SU-DHL-6 (cell line): Measurements from ENCODE around the gene DAND5.

Experiments
- H2AFZ ChIP-seq: fragments of 200-600 bp; sonication (generic); 2 replicates; pipeline ENCODE4 v1.6.1; 2014; ENCODE audit warnings: low read depth, mild to moderate bottlenecking, moderate library complexity, mixed read lengths, antibody characterized with exemption, low read length; ENCODE audit not compliant: severe bottlenecking
- H3F3A ChIP-seq: fragments of 200-600 bp; shearing (Covaris generic); 2 replicates; pipeline ENCODE4 v1.6.0; 2016; ENCODE audit warnings: antibody characterized with exemption, mild to moderate bottlenecking; ENCODE audit not compliant: insufficient read depth
- H3K27ac ChIP-seq: fragments of 200-600 bp; sonication (generic); 2 replicates; pipeline ENCODE4 v1.5.1; 2016; ENCODE audit warnings: low read depth, mild to moderate bottlenecking, low read length, moderate library complexity, mixed read lengths
- H3K27me3 ChIP-seq: fragments of 200-600 bp; sonication (generic), shearing (Covaris generic); 2 replicates; pipeline ENCODE4 v1.6.0; 2014; ENCODE audit warnings: mild to moderate bottlenecking, low read length
- H3K36me3 ChIP-seq: fragments of 200-600 bp; sonication (generic); 2 replicates; pipeline ENCODE4 v1.6.1; 2014; ENCODE audit warnings: mild to moderate bottlenecking, low read length, mixed read lengths
- H3K4me2 ChIP-seq: fragments of 300-600, 200-600 bp; shearing (Covaris generic), sonication (generic); 2 replicates; pipeline ENCODE4 v1.6.0; 2014; ENCODE audit warnings: low read length, low read depth, mild to moderate bottlenecking; ENCODE audit not compliant: poor library complexity, severe bottlenecking
- H3K4me3 ChIP-seq: fragments of 200-600 bp; sonication (generic); 2 replicates; pipeline ENCODE4 v1.5.1; 2014; ENCODE audit warnings: antibody characterized with exemption, low read length, mild to moderate bottlenecking, mixed read lengths; ENCODE audit not compliant: insufficient read depth, poor library complexity, severe bottlenecking
- H3K79me2 ChIP-seq: fragments of 200-600 bp; sonication (generic); 2 replicates; pipeline ENCODE4 v1.6.1; 2014; ENCODE audit warnings: mild to moderate bottlenecking, low read length, moderate library complexity; ENCODE audit not compliant: insufficient read depth
- H3K9ac ChIP-seq: fragments of 200-600 bp; sonication (generic); 2 replicates; pipeline ENCODE4 v1.7.0; 2014; ENCODE audit warnings: mild to moderate bottlenecking, low read length
- H3K9me2 ChIP-seq: fragments of 200-600 bp; sonication (generic); replicated peaks from 2 replicates; pipeline ENCODE4 v1.6.1; 2014; ENCODE audit warnings: low read length; ENCODE audit not compliant: insufficient read depth
- H3K9me3 ChIP-seq: fragments of 200-600 bp; sonication (generic); 2 replicates; pipeline ENCODE4 v1.6.1; 2014; ENCODE audit warnings: low read length, mixed read lengths; ENCODE audit not compliant: insufficient read depth
- H4K20me1 ChIP-seq: fragments of 200-600 bp; sonication (generic); 2 replicates; pipeline ENCODE4 v1.6.1; 2014; ENCODE audit warnings: low read depth, mild to moderate bottlenecking, antibody characterized with exemption, low read length, moderate library complexity, mixed read lengths
- EZH2phosphoT487 ChIP-seq: fragments of 200-600 bp; sonication (generic), shearing (Covaris generic); conservative IDR thresholded peaks from 2 replicates; pipeline ENCODE4 v1.6.1; 2018; ENCODE audit warnings: mild to moderate bottlenecking, antibody characterized with exemption, low read length, moderate library complexity, mixed read lengths
- TF ChIP-seq, protein P1 (sequence below): fragments of 200-600 bp; sonication (generic); IDR thresholded peaks from one replicate; pipeline ENCODE4 v1.5.1; 2017; ENCODE audit warnings: antibody characterized with exemption, mild to moderate bottlenecking, low read length, moderate library complexity; ENCODE audit not compliant: insufficient read depth, poor library complexity, severe bottlenecking

The DAND5 gene

DNA sequence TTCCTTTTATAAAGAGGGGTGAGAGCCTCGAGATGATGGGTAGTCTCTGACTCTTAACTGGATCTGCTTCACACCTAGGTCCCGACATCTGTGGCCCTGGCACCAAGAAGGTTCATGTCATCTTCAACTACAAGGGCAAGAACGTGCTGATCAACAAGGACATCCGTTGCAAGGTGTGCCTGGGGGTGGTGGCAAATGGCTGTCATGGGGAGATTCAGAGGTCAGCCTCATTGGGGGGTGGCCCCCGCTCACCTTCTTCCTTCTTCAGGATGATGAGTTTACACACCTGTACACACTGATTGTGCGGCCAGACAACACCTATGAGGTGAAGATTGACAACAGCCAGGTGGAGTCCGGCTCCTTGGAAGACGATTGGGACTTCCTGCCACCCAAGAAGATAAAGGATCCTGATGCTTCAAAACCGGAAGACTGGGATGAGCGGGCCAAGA, 29.4 kb upstream of the DAND5 start:
- TF ChIP-seq EZH2phosphoT487, result no peak
- TF ChIP-seq, protein P1, sequence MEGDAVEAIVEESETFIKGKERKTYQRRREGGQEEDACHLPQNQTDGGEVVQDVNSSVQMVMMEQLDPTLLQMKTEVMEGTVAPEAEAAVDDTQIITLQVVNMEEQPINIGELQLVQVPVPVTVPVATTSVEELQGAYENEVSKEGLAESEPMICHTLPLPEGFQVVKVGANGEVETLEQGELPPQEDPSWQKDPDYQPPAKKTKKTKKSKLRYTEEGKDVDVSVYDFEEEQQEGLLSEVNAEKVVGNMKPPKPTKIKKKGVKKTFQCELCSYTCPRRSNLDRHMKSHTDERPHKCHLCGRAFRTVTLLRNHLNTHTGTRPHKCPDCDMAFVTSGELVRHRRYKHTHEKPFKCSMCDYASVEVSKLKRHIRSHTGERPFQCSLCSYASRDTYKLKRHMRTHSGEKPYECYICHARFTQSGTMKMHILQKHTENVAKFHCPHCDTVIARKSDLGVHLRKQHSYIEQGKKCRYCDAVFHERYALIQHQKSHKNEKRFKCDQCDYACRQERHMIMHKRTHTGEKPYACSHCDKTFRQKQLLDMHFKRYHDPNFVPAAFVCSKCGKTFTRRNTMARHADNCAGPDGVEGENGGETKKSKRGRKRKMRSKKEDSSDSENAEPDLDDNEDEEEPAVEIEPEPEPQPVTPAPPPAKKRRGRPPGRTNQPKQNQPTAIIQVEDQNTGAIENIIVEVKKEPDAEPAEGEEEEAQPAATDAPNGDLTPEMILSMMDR, result no peak
- Histone ChIP-seq H3K9me2 (no peaks in the 10 kb centered on the region), H4K20me1 (peaks cover 14% of the 10 kb centered on the region), H2AFZ (no peak overlapping the region), H3K27ac (peak overlapping the region; percentile 69), H3K36me3 (peaks cover 34% of the 10 kb centered on the region), H3K9ac (peak overlapping the region; percentile 98), H3K79me2 (peaks cover 28% of the 10 kb centered on the region), H3F3A (peaks cover 83% of the 10 kb centered on the region), H3K4me2 (peak overlapping the region; percentile 85), H3K27me3 (no peaks in the 10 kb centered on the region), H3K9me3 (no peaks in the 10 kb centered on the region), H3K4me3 (peak overlapping the region; percentile 73)

DNA sequence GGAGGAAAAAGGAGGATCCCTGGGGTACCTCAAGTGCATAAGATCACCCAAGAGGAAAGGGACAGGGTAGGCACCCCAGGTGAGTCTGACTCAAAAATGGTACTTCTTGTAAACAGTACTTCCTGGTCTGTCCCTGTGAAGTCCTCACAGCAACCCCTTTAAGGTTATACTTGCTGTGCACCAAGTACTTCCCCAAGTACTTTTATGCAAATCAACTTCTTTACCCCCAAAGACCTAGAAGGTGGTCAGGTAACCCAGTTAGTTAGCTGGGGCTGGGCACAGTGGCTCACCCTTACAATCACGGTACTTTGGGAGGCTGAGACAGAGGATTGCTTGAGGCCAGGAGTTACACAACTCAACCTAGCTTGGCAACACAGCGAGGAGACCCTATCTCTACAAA, 28.5 kb upstream of the DAND5 start:
- H3K79me2 ChIP-seq, result peaks cover 28% of the 10 kb centered on the region
- H3K9me3 ChIP-seq, result no peaks in the 10 kb centered on the region
- H2AFZ ChIP-seq, result no peak overlapping the region
- H3K4me3 ChIP-seq, result peak overlapping the region; percentile 73
- H3K27me3 ChIP-seq, result no peaks in the 10 kb centered on the region
- peaks cover 14% of the 10 kb centered on the region for H4K20me1 ChIP-seq
- peak overlapping the region; percentile 98 for H3K9ac ChIP-seq
- H3K27ac ChIP-seq, result peak overlapping the region; percentile 69
- H3K36me3 ChIP-seq, result peaks cover 34% of the 10 kb centered on the region
- no peaks in the 10 kb centered on the region for H3K9me2 ChIP-seq
- peak overlapping the region; percentile 85 for H3K4me2 ChIP-seq
- TF ChIP-seq EZH2phosphoT487, result no peak
- TF ChIP-seq, protein P1, result no peak
- H3F3A ChIP-seq, result peaks cover 88% of the 10 kb centered on the region

DNA sequence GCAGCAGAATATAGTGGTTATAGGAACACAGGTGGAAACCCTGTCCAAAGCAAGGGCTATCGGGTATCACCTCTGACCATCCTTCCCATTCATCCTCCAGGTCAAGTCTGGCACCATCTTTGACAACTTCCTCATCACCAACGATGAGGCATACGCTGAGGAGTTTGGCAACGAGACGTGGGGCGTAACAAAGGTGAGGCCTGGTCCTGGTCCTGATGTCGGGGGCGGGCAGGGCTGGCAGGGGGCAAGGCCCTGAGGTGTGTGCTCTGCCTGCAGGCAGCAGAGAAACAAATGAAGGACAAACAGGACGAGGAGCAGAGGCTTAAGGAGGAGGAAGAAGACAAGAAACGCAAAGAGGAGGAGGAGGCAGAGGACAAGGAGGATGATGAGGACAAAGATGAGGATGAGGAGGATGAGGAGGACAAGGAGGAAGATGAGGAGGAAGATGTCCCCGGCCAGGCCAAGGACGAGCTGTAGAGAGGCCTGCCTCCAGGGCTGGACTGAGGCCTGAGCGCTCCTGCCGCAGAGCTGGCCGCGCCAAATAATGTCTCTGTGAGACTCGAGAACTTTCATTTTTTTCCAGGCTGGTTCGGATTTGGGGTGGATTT, 25.8 kb upstream of the DAND5 start:
- H3K4me2 ChIP-seq, result peak overlapping the region; percentile 14
- no peak for TF ChIP-seq EZH2phosphoT487
- TF ChIP-seq, protein P1, result no peak
- peak overlapping the region; percentile 5; the same call in 1 of the 2 replicates for H3K27ac ChIP-seq
- H3K9me2 ChIP-seq, result no peaks in the 10 kb centered on the region
- H2AFZ ChIP-seq, result no peak overlapping the region
- H3K9me3 ChIP-seq, result no peaks in the 10 kb centered on the region
- H3K27me3 ChIP-seq, result no peaks in the 10 kb centered on the region
- H4K20me1 ChIP-seq, result peaks cover 14% of the 10 kb centered on the region
- H3F3A ChIP-seq, result peaks cover 76% of the 10 kb centered on the region
- peaks cover 54% of the 10 kb centered on the region for H3K79me2 ChIP-seq
- no peak overlapping the region for H3K4me3 ChIP-seq
- H3K9ac ChIP-seq, result no peak overlapping the region
- H3K36me3 ChIP-seq, result peaks cover 38% of the 10 kb centered on the region
